ENCODE data around the gene FOXP2. TPM values are rescaled to one million over a fixed set of nuclear protein-coding genes. Genes with fewer than 3 reads are reported as not detected.

FOXP2 gene
- total and polyA plus RNA-seq, 10 of the 15 experiments (the other 5 are each of a cell fraction or from before 2014, with no cell fraction given) = 0.99 to 2.5 (median 1.8) TPM

DNA sequence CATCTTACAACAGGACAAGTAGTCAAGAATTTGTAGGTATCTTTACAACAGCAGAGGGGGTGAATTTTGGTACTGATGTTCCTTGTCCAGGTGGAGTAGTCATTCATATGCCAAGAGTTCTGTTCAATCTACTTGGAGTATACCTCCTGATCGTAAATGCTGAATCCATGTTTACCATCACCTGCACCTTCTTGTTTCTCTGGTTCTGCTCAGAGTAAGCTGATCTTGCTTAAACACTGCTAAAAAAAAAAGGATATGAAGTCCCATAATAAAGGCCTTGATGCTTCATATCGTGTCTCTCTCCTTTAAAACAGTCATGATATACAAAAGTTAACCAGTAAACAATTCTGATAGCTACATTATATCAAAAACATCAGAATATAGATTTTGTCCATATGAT is 45.3 kb upstream of the FOXP2 start:
- no TSS peak for BruUV-seq (replicated peaks)
- no peak for FAIRE-seq
- WGBS (ENCODE audit: insufficient coverage, insufficient replicate concordance, low lambda C conversion rate, missing lambda C conversion rate) = 43% methylated on average over 2 of the region's 2 CpGs
- TF ChIP-seq MAX (IDR thresholded peaks at IDR 0.05; ENCODE audit: low read depth, low read length) (no peak), CHD2 (IDR thresholded peaks at IDR 0.05; ENCODE audit: borderline replicate concordance, low read depth, low read length) (no peak), CHD1 (IDR thresholded peaks at IDR 0.05; ENCODE audit: low read depth, low read length) (no peak), MTA2 (IDR thresholded peaks at IDR 0.05; ENCODE audit: low read depth) (no peak), EGR1 (IDR thresholded peaks at IDR 0.05; ENCODE audit: borderline replicate concordance in 1 of 2, low read depth in 2 of 2, low read length in 2 of 2) (no peak), E4F1 (IDR thresholded peaks at IDR 0.05; ENCODE audit: borderline replicate concordance, partially characterized antibody) (no peak), PAX8 (IDR thresholded peaks at IDR 0.05) (no peak), ZNF592 (IDR thresholded peaks at IDR 0.05) (no peak), CEBPB (IDR thresholded peaks at IDR 0.05; ENCODE audit: borderline replicate concordance in 1 of 2, low read depth in 2 of 2, low read length in 2 of 2) (no peak), SRF (IDR thresholded peaks at IDR 0.05; ENCODE audit: low read depth in 2 of 2, low read length in 2 of 2) (no peak), LARP7 (IDR thresholded peaks at IDR 0.05) (no peak), PML (IDR thresholded peaks at IDR 0.05; ENCODE audit: low read length) (no peak), NR2F1 (conservative IDR thresholded peaks at IDR 0.05) (no peak)
- TF ChIP-seq, protein P1, sequence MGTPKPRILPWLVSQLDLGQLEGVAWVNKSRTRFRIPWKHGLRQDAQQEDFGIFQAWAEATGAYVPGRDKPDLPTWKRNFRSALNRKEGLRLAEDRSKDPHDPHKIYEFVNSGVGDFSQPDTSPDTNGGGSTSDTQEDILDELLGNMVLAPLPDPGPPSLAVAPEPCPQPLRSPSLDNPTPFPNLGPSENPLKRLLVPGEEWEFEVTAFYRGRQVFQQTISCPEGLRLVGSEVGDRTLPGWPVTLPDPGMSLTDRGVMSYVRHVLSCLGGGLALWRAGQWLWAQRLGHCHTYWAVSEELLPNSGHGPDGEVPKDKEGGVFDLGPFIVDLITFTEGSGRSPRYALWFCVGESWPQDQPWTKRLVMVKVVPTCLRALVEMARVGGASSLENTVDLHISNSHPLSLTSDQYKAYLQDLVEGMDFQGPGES (IDR thresholded peaks at IDR 0.05) = no peak
- TF ChIP-seq, protein P2, sequence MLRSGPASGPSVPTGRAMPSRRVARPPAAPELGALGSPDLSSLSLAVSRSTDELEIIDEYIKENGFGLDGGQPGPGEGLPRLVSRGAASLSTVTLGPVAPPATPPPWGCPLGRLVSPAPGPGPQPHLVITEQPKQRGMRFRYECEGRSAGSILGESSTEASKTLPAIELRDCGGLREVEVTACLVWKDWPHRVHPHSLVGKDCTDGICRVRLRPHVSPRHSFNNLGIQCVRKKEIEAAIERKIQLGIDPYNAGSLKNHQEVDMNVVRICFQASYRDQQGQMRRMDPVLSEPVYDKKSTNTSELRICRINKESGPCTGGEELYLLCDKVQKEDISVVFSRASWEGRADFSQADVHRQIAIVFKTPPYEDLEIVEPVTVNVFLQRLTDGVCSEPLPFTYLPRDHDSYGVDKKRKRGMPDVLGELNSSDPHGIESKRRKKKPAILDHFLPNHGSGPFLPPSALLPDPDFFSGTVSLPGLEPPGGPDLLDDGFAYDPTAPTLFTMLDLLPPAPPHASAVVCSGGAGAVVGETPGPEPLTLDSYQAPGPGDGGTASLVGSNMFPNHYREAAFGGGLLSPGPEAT (IDR thresholded peaks at IDR 0.05; ENCODE audit: low read depth) = no peak

More for the DNA sequence above, 45.3 kb upstream of the FOXP2 start:
- CTCF ChIA-PET = interaction anchor here (0.5 to 1.4 kb wide), 3 partner anchors 8 to 44 kb away, joined by 3 to 5 read pairs (median 3); no protein-coding TSS in a partner anchor
- H3K4me2 ChIP-seq (ENCODE audit: control insufficient read depth, insufficient read depth) = no peak overlapping the region
- no peak overlapping the region for H3K27ac ChIP-seq (ENCODE audit: control insufficient read depth, insufficient read depth)
- H3K9ac ChIP-seq (ENCODE audit: control insufficient read depth, insufficient read depth, low read length) = no peak overlapping the region
- H3K4me1 ChIP-seq (ENCODE audit: control insufficient read depth, insufficient read depth, low read length) = no peaks in the 10 kb centered on the region
- POLR2A ChIA-PET = no interaction called here
- H3K36me3 ChIP-seq (ENCODE audit: control insufficient read depth in 2 of 2, insufficient read depth in 2 of 2, low read length in 1 of 2) = no peaks in the 10 kb centered on the region
- SMC1A ChIA-PET (ENCODE audit: uncharacterized antibody, unreplicated experiment) = no interaction called here
- intact Hi-C loops (cut with micrococcal nuclease; ENCODE audit: unreplicated experiment) (no loop called here), in situ Hi-C loops (cut with MboI) (no loop called here)
- H3K4me3 ChIP-seq = no peak overlapping the region
- H4K20me1 ChIP-seq (ENCODE audit: control insufficient read depth, insufficient read depth) = no peaks in the 10 kb centered on the region
- DNase-seq (ENCODE audit: low read depth, low spot score) = no peak
- no peak overlapping the region for H2AFZ ChIP-seq (ENCODE audit: control insufficient read depth, low read depth, low read length)
- no peaks in the 10 kb centered on the region for H3K27me3 ChIP-seq (replicated peaks in 1 of 2; ENCODE audit: control insufficient read depth in 2 of 2, insufficient read depth in 2 of 2, low read length in 1 of 2)
- RAD21 ChIA-PET (ENCODE audit: unreplicated experiment) = no interaction called here
- no peaks in the 10 kb centered on the region for H3K9me3 ChIP-seq (replicated peaks; ENCODE audit: control insufficient read depth, insufficient read depth, low read length)
- H3K79me2 ChIP-seq (ENCODE audit: control insufficient read depth, insufficient read depth, low read length) = no peaks in the 10 kb centered on the region
- ATAC-seq = no peak

All from GM12878 (cell line).